Esophagus squamous epithelium (tissue), 4 donors: ENCODE results near the gene KSR1.
"Not testable (repeated sequence)": the region's sequence is repeated elsewhere in the genome, so short reads cannot be mapped to it uniquely, and the experiment has no call there.

Experiments
- POLR2A ChIP-seq, 4 donors: fragments of 450-650 bp; IDR thresholded peaks; one replicate each; pipeline ENCODE4 v1.6.1; 2017; ENCODE audit warnings: antibody characterized with exemption in 4 of 4, mild to moderate bottlenecking in 4 of 4, moderate library complexity in 3 of 4
- TF ChIP-seq, protein P1 (sequence below), 6 experiments: fragments of 450-650 bp in 4 of 6; fragments of 200-600 bp in 2 of 6; sonication (generic) in 2 of 6; IDR thresholded peaks; one replicate each; pipeline ENCODE4 v1.5.1; 2016 to 2019; ENCODE audit warnings: antibody characterized with exemption in 6 of 6, mild to moderate bottlenecking in 4 of 6, moderate library complexity in 4 of 6

DNA sequence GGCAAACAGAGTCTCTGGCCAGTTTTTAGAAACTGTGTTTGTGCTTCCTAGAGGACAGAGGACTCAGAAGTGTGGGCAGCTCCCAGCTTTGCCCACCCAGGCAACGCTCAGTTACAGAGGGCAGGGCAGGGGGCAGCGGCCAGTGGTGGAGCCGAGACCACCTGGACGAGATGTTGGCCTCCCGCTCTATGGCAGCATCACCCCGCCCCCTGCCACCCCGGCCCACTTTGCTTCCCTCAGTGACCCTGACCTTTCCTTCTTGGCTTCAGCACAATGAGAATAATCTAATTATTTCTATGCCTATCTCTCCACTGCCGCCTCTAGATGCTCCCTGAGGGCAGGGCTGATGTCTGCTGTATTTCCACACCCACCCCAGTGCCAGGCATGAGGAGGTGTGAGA lies 200.4 kb downstream of the KSR1 start:
- TF ChIP-seq, protein P1, sequence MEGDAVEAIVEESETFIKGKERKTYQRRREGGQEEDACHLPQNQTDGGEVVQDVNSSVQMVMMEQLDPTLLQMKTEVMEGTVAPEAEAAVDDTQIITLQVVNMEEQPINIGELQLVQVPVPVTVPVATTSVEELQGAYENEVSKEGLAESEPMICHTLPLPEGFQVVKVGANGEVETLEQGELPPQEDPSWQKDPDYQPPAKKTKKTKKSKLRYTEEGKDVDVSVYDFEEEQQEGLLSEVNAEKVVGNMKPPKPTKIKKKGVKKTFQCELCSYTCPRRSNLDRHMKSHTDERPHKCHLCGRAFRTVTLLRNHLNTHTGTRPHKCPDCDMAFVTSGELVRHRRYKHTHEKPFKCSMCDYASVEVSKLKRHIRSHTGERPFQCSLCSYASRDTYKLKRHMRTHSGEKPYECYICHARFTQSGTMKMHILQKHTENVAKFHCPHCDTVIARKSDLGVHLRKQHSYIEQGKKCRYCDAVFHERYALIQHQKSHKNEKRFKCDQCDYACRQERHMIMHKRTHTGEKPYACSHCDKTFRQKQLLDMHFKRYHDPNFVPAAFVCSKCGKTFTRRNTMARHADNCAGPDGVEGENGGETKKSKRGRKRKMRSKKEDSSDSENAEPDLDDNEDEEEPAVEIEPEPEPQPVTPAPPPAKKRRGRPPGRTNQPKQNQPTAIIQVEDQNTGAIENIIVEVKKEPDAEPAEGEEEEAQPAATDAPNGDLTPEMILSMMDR (IDR thresholded peaks at IDR 0.05), result not testable (repeated sequence)
- TF ChIP-seq POLR2A (IDR thresholded peaks at IDR 0.05), result not testable (repeated sequence)
